Stimulated activated naive CD8-positive, alpha-beta T cell treated with anti-CD3 and anti-CD28 coated beads, Interleukin-15, Interleukin-2, amounts not matched to agents 100 ng/mL and 50 ng/mL, for 24 hours (primary cell): Measurements from ENCODE around the gene E2F7.

ENCODE experiments used
- H3K27ac Mint-ChIP-seq: one replicate; pipeline ENCODE4 v1.8.0; 2021; ENCODE audit warnings: mild to moderate bottlenecking, mixed read lengths
- H3K27me3 Mint-ChIP-seq: one replicate; pipeline ENCODE4 v1.8.0; 2021; ENCODE audit warnings: mixed read lengths
- H3K36me3 Mint-ChIP-seq: one replicate; pipeline ENCODE4 v1.8.0; 2021; ENCODE audit warnings: low read depth, mixed read lengths
- H3K4me1 Mint-ChIP-seq: one replicate; pipeline ENCODE4 v1.8.0; 2021; ENCODE audit warnings: low read depth, mixed read lengths
- H3K4me3 Mint-ChIP-seq: one replicate; pipeline ENCODE4 v1.8.0; 2021; ENCODE audit warnings: mild to moderate bottlenecking, mixed read lengths
- H3K9me3 Mint-ChIP-seq: one replicate; pipeline ENCODE4 v1.8.0; 2021; ENCODE audit warnings: mixed read lengths

Gene E2F7

DNA sequence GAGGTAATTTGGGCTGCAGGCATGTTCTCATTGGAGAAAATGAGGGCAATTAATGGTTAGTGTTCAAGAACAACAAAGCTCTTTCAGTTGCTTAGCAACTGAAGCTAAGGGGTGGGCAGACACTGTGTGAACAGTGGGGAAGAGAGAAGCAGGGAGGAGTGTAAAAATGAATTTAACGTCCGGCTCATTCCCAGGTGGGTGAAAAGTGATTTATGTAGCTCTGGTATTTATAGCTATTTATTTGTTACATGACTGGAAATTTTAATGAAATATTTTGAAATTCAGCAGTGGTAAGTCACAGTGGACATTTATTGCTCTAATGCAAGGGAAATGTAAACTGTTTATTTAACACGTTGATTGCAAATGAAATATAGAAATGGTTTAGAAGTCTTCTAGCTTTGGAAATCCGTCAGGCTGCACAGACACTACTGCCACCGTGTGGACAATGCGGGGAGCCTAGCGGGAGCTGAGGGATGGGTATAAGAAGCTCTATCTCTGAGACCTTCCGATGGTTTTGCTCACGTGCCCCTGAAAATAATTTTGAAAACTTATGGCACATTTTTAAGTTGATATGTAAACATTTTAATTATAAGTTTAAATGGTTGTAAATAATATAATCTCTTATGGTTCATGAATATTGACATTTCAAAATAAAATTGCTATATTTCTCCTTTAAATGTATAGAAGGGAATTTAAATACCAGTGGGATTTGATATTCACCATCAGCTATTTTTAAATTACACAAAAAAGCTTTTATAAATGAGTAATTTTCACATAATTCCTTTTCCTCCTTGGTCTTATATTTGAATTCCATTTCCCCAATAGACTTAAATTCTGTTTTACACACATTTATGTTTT is 54.4 kb downstream of the E2F7 start:
- no peaks in the 10 kb centered on the region for H3K9me3 Mint-ChIP-seq
- no peak overlapping the region for H3K27ac Mint-ChIP-seq
- H3K4me1 Mint-ChIP-seq: no peaks in the 10 kb centered on the region
- H3K4me3 Mint-ChIP-seq: no peak overlapping the region
- no peaks in the 10 kb centered on the region for H3K36me3 Mint-ChIP-seq
- H3K27me3 Mint-ChIP-seq: peaks cover 14% of the 10 kb centered on the region

DNA sequence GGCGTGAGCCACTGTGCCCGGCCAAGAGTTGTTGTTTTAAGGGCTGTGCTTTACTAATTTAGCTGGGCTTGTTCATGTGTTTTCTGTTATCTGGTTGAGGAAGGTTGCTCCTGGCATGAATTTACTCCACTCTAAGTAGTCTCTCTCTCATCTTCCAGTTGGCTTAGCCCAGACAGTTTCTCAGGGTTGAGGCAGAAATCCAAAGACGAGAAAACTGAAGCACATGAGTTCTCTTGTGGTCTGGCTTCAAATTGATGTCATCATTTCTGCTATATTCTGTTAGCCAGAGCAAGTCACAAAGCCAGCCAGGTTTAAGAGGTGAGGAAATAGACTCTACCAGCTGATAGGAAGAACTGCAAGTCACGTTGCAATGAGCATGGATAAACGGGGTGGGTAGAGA is 57.9 kb downstream of the E2F7 start:
- Mint-ChIP-seq H3K4me1 (no peaks in the 10 kb centered on the region), H3K36me3 (no peaks in the 10 kb centered on the region), H3K4me3 (no peak overlapping the region), H3K27ac (no peak overlapping the region), H3K9me3 (no peaks in the 10 kb centered on the region), H3K27me3 (peaks cover 22% of the 10 kb centered on the region)

DNA sequence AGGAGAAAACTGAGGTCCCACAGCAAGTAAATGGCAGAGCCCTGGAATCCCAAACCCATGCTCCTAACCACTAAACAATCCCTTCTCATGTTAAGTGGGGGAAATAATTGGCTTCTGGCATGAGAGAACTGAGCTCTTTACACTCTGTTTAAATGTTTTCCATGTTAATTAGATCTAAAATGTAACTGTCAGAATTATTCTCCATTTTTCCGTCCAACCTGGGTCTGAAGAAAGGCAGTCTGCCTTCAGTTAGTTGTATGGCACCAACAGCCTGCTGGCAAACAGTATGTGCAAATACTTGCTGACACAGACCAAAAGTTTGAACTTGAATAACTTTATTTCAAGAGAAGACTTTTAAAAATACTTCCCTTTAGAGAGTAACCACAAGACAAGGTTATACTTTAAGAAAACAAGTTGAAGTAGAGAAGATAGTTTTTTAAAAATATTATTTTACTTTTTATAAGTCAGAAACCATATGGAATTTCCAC is 59.7 kb downstream of the E2F7 start:
- no peak overlapping the region for H3K4me3 Mint-ChIP-seq
- H3K36me3 Mint-ChIP-seq: no peaks in the 10 kb centered on the region
- H3K4me1 Mint-ChIP-seq: no peaks in the 10 kb centered on the region
- no peaks in the 10 kb centered on the region for H3K9me3 Mint-ChIP-seq
- no peak overlapping the region for H3K27ac Mint-ChIP-seq
- H3K27me3 Mint-ChIP-seq: peaks cover 19% of the 10 kb centered on the region

DNA sequence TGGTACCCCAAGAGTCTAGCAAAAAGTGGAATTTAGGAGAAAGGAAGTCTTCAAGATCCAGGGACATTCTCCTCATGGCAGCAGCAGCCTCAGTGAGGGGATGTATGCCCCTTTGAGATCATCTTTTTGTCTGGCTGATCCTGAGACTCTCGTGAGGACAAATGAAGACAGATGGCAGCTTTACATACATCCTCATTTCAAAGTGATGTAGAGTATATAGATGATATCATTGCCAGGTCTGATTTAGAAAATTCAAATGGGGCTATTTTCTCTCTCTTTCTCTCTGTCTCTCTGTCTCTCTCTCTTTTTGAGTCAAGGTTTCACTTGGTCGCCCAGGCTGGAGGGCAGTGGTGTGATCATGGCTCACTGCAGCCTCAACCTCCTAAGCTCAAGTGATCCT is 61.5 kb downstream of the E2F7 start:
- Mint-ChIP-seq H3K4me3 (no peak overlapping the region), H3K27me3 (peaks cover 16% of the 10 kb centered on the region), H3K27ac (no peak overlapping the region), H3K4me1 (no peaks in the 10 kb centered on the region), H3K36me3 (no peaks in the 10 kb centered on the region), H3K9me3 (no peaks in the 10 kb centered on the region)

DNA sequence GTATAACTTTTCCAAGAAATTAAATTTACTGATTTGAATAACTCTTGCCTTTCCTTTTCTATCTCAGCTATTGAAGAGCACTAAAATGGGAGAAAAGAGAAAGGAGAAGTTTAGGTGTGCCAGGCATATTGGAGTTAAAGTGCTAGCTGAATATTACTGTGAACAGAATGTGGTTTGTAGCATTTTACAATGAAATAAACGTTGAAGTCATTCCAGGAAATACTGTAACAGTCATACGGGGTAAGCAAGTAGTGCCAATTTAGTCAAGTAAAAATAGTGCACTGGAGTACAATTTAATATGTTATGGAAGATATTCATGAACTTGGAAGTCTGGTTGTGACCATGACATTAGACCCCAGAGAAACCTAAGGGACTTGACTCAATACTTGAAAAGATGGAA is 62.1 kb downstream of the E2F7 start:
- Mint-ChIP-seq H3K9me3 (no peaks in the 10 kb centered on the region), H3K4me3 (no peak overlapping the region), H3K27ac (no peak overlapping the region), H3K27me3 (peaks cover 15% of the 10 kb centered on the region), H3K36me3 (no peaks in the 10 kb centered on the region), H3K4me1 (no peaks in the 10 kb centered on the region)

DNA sequence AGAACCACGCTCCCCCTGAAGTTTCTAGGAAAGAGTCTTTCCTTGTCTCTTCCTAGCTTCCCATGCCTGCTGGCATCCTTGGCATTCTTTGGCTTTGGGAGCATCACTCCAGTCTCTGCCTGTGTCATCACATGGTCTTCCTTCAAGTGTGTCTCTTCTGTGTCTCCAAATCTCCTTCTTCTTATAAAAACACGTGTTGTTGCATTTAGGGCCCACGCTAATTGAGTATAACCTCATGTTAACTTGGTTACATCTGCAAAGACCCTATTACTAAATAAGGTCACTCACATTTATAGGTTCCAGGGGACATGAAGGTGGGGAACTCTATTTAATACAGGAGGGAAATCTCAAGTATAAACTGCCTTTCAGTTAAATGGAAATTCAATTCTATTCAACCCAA is 63.0 kb downstream of the E2F7 start:
- Mint-ChIP-seq H3K9me3 (no peaks in the 10 kb centered on the region), H3K4me1 (no peaks in the 10 kb centered on the region), H3K36me3 (no peaks in the 10 kb centered on the region), H3K27me3 (peaks cover 9% of the 10 kb centered on the region), H3K27ac (no peak overlapping the region), H3K4me3 (no peak overlapping the region)

DNA sequence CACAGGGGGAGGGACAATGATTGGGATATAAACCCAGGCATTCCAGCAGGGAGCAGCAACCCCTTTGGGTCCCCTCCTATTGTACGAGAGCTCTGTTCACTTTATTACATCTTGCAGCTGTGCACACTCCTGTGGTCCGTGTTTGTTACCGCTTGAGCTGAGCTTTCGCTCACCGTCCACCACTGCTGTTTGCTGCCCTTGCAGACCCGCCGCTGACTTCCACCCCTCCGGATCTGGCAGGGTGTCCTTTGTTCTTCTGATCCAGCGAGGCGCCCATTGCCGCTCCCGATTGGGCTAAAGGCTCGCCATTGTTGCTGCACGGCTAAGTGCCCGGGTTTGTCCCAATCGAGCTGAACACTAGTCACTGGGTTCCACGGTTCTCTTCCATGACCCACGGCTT is 64.1 kb downstream of the E2F7 start:
- H3K27me3 Mint-ChIP-seq: peaks cover 8% of the 10 kb centered on the region
- no peaks in the 10 kb centered on the region for H3K9me3 Mint-ChIP-seq
- H3K27ac Mint-ChIP-seq: no peak overlapping the region
- H3K4me3 Mint-ChIP-seq: no peak overlapping the region
- no peaks in the 10 kb centered on the region for H3K36me3 Mint-ChIP-seq
- H3K4me1 Mint-ChIP-seq: no peaks in the 10 kb centered on the region

DNA sequence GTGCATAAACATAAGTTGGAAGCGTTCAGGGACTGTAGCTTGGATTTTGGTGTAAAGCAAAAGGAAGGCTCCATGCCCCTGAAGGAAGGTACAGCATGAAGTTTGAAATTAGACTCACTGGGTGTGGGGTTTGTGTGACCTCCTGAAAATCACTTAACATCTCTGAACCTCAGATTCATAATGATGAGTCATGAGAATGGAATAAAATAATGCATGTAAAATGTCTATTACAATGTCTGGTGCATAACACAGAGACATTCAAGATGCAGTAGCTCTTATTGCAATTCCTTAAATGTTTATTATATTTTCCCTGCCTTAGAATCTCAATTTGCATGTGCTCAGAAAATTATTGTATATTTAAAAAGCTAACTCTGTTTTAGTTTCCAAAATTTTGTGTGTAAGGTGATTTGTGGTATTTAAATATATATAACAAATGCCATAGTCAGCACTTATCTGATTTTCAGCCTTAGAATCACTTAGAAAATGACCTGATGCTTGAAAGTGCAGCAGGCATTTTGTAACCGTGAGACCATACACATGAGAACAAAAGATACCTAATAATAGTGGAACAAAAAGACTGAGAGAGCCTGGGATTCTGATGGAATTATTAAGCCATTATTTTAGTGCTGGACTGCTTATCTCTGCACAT is 66.3 kb downstream of the E2F7 start:
- Mint-ChIP-seq H3K4me1 (no peaks in the 10 kb centered on the region), H3K4me3 (no peak overlapping the region), H3K27ac (no peak overlapping the region), H3K9me3 (no peaks in the 10 kb centered on the region), H3K36me3 (no peaks in the 10 kb centered on the region), H3K27me3 (peaks cover 3% of the 10 kb centered on the region)

DNA sequence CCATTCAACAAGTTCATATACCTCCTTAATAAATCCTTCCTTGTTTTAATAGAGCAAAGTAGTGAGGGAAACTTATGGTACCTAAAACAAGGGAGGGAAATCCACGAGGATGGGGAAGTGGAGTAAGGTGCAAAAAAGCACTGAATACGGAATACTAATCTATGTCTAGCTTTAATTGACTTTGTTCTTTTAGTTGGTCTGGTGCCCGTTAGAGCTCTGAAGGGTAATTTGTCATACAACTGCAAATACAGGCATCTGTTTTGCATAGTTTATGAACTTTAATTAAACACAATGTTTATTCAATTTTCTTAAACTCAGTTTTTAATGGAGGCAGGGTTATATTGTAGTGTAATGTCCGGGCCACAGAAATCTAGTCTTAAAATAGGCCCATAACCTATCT is 67.0 kb downstream of the E2F7 start:
- H3K36me3 Mint-ChIP-seq: no peaks in the 10 kb centered on the region
- H3K4me1 Mint-ChIP-seq: no peaks in the 10 kb centered on the region
- no peak overlapping the region for H3K27ac Mint-ChIP-seq
- H3K4me3 Mint-ChIP-seq: no peak overlapping the region
- no peaks in the 10 kb centered on the region for H3K27me3 Mint-ChIP-seq
- no peaks in the 10 kb centered on the region for H3K9me3 Mint-ChIP-seq

DNA sequence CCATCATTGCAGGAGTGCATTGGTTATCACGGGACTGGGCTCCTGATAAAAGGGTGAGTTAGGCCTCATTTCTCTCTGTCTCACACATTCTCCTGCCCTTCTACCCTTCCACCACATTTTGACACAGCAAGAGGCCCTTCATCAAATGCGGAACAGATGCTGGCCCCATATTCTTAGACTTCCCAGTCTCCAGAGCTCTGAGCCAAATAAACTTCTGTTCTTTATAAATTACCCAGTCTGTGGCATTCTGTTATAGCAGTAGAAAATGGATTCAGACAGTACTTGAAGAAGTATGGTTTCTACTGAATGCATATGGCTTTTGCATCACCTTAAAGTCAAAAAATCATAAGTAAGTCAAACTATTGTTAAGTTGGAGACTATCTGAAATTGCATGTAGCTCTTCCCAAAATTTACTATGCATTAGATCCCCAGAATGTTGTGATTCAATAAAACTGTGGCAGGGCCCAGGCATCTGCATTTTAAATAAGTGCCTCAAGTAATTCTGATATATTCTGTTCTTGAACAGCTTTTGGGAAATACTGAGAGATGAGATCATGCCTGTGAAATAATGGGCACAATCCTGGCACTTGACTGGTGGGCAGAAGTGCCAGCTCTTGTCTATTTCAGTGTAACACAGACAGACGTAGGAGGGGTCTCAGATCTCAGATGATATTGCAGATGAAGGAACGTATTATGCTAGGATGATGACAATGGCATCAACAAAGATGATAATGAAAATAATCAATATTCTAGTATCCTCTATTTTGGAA is 68.2 kb downstream of the E2F7 start:
- Mint-ChIP-seq H3K4me3 (no peak overlapping the region), H3K27ac (no peak overlapping the region), H3K36me3 (no peaks in the 10 kb centered on the region), H3K27me3 (no peaks in the 10 kb centered on the region), H3K4me1 (no peaks in the 10 kb centered on the region), H3K9me3 (no peaks in the 10 kb centered on the region)

DNA sequence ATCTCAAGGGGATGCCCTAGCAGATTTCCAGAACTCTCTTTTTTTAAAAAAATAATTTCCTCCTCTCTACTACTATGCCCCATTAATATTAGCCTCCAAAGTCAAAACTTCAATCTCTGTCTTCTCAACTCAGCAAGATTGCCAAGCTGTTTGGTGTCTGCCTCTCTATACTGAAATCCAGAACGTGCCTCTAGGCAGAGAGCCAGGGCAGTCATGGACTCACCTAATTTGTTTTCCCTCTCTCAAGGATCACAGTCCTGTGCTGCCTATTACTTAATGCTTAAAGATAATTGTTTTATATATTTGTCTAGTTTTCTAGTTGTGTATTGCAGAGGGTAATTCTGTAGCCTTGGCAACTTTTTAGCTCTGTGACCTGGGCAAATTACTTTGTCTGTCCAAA is 74.7 kb downstream of the E2F7 start:
- H3K27me3 Mint-ChIP-seq: peaks cover 7% of the 10 kb centered on the region
- H3K27ac Mint-ChIP-seq: no peak overlapping the region
- no peaks in the 10 kb centered on the region for H3K36me3 Mint-ChIP-seq
- no peak overlapping the region for H3K4me3 Mint-ChIP-seq
- peaks cover 7% of the 10 kb centered on the region for H3K9me3 Mint-ChIP-seq
- H3K4me1 Mint-ChIP-seq: no peaks in the 10 kb centered on the region

DNA sequence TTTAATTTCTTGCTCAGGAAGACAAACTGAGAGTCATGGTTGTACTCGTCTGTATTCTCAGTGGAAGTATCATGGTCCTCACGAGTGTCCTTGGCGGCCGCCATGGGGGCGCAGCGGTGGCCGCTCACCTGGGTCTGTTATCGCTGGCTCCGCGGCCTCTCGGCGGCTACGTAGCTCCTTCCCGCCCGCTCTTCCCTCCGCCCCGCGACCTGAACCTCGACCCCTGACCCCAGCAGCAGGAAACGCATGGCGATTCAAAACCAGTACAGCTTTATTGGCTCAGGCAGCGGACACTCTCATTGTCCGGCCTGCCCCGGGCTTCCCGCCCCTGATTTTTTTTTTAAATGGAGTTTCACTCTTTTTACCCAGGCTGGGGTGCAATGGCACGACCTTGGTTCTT is 80.8 kb downstream of the E2F7 start:
- no peaks in the 10 kb centered on the region for H3K36me3 Mint-ChIP-seq
- H3K4me3 Mint-ChIP-seq: no peak overlapping the region
- no peaks in the 10 kb centered on the region for H3K27me3 Mint-ChIP-seq
- no peaks in the 10 kb centered on the region for H3K4me1 Mint-ChIP-seq
- peaks cover 25% of the 10 kb centered on the region for H3K9me3 Mint-ChIP-seq
- H3K27ac Mint-ChIP-seq: no peak overlapping the region

DNA sequence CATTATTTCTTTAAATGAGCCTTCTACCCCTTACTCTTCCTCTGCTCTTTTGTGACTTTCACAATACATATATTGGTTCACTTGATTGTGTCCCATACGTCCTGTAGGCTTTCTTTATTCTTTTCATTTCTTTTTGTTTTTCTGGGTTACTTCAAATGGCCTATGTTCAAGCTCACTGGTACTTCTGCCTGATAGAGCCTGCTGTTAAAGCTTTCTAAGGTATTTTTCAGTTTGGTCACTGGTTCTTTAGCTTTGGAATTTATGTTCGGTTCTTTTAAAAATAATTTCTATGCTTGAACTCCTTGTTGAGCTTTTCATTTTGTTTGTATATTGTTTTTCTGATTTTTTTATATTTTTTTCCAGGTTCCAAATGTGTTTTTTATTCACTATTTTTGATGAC is 81.9 kb downstream of the E2F7 start:
- Mint-ChIP-seq H3K9me3 (peaks cover 25% of the 10 kb centered on the region), H3K4me1 (no peaks in the 10 kb centered on the region), H3K27me3 (no peaks in the 10 kb centered on the region), H3K4me3 (no peak overlapping the region), H3K27ac (no peak overlapping the region), H3K36me3 (no peaks in the 10 kb centered on the region)

DNA sequence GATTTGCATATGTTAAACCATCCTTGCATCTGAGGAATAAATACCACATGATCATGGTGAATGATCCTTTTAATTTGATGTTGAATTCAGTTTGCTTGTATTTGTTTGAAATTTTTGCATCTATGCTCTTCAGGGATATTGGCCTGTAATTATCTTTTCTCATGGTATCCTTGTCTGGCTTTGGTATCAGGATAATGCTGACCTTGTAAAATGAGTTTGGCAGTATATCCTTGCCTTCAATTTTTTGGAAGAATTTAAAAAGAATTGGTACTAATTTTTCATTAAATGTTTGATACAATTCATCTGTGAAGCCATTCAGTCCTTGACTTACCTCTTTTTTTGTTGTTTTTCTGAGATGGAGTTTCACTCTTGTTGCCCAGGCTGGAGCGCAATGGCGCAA is 85.2 kb downstream of the E2F7 start:
- Mint-ChIP-seq H3K9me3 (peaks cover 20% of the 10 kb centered on the region), H3K4me3 (no peak overlapping the region), H3K4me1 (no peaks in the 10 kb centered on the region), H3K27ac (no peak overlapping the region), H3K27me3 (no peaks in the 10 kb centered on the region), H3K36me3 (no peaks in the 10 kb centered on the region)

DNA sequence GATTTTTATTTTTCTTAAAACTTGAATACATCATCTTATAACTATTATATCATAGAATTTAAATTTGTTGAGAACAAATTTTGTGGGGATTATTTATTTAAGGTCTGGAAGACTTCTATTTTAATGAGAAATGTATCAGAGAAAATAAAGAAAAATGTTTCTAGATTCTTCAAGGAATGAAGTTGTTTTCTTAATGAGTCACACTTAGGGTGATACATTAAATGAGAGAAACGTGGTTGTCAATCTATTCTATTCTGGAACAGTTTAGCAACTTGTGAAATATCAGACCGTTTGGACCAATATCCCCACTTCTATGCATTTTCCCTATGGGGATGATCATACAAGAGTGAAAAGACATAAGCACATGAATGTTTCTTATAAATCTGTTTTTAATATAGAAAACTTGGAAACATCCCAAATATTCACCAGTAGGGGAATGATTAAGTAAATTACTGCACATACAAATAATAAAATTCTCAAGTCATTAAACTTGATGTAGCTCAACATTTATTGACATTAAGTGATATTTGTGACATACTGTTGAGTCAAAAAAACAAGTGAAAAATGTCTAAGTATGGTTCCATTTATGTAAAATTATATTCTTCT is 88.5 kb downstream of the E2F7 start:
- Mint-ChIP-seq H3K4me3 (no peak overlapping the region), H3K27me3 (no peaks in the 10 kb centered on the region), H3K9me3 (peaks cover under 1% of the 10 kb centered on the region), H3K4me1 (no peaks in the 10 kb centered on the region), H3K27ac (no peak overlapping the region), H3K36me3 (no peaks in the 10 kb centered on the region)
